ENCODE results near the gene PRKAR2A. TPM values are rescaled to one million over a fixed set of nuclear protein-coding genes. Genes with fewer than 3 reads are reported as not detected.

PRKAR2A gene
- total RNA-seq, 2 donors from 2014 or later: 38.9 to 41.2 TPM

DNA sequence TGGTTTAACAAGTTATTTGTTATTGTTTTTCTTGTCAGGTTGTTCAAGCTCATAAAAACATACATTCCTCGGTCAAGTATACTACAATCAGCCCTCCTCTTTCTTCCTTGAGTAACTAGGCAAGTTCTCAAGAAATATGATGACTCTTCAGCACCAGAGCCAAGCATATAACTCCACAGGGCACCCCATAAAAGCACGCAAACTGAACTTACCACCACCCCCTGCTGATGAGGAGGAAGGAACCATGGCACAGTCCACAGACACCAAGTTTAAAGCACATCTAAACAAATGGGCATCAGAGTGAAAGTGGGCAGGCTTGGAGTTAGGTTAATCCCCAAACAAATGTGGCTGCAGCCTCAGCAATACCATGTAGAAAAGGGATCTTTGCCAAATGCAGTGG lies 135.9 kb downstream of the PRKAR2A start:
- no peak for TF ChIP-seq CTCF (conservative IDR thresholded peaks at IDR 0.05)
- no peak overlapping the region for H3K9ac ChIP-seq (ENCODE audit: extremely low read depth, low read length, poor library complexity, severe bottlenecking)
- Mint-ChIP-seq H3K36me3 (ENCODE audit: low read depth) (peaks cover 69% of the 10 kb centered on the region), H3K27ac (peak overlapping the region; percentile 74), H3K27me3 (ENCODE audit: insufficient read depth) (no peaks in the 10 kb centered on the region), H3K9me3 (no peaks in the 10 kb centered on the region), H3K4me3 (no peak overlapping the region), H3K4me1 (peaks cover 33% of the 10 kb centered on the region)
- H3K4me1 ChIP-seq (ENCODE audit: control insufficient read depth, insufficient read depth, low read length): no peaks in the 10 kb centered on the region
- H3K27ac ChIP-seq (ENCODE audit: low read depth, low read length): no peak overlapping the region
- H3K9me3 ChIP-seq (ENCODE audit: control insufficient read depth, low read length): no peaks in the 10 kb centered on the region
- no peaks in the 10 kb centered on the region for H3K27me3 ChIP-seq (ENCODE audit: control insufficient read depth, insufficient read depth, low read length, poor library complexity, severe bottlenecking)
- no peak for DNase-seq
- H3K4me3 ChIP-seq (ENCODE audit: low read length): no peak overlapping the region
- peaks cover 79% of the 10 kb centered on the region for H3K36me3 ChIP-seq (ENCODE audit: control insufficient read depth, insufficient read depth, low read length)
- 95% methylated on average over 2 of the region's 2 CpGs; no CpG with 5 or more reads in 1 of the 2 experiments for WGBS, 2 experiments (ENCODE audit: insufficient coverage in 1 of 2, insufficient read length in 1 of 2)

DNA sequence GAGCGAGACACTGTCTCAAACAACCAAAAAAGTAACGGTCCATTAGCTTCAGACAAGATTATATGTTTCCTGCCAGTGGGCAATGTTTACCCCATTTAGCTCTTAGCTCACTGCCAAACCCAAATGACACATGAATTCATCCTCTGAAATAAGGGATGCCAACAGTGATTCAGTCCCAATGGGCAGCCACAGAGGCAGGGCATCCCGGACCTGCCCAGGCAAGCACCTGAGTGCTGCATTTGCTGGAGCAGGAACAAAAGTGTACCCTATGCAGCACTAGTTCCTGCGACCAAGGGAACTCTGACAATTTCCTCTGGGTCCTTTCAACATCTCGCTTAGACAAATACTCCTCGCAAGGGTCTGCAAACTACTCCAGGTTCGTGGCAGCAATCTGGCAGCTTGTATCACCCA lies 138.6 kb downstream of the PRKAR2A start:
- peak overlapping the region; percentile 0 for H3K27ac ChIP-seq (ENCODE audit: low read depth, low read length)

GRCh38 chr3:48708481-48708889 lies 139.2 kb downstream of the PRKAR2A start:
- H3K27me3 ChIP-seq (ENCODE audit: control insufficient read depth, insufficient read depth, low read length, poor library complexity, severe bottlenecking): no peaks in the 10 kb centered on the region
- Mint-ChIP-seq H3K27me3 (ENCODE audit: insufficient read depth) (no peaks in the 10 kb centered on the region), H3K27ac (peak overlapping the region; percentile 86), H3K4me3 (no peak overlapping the region), H3K36me3 (ENCODE audit: low read depth) (peaks cover 71% of the 10 kb centered on the region), H3K4me1 (peaks cover 23% of the 10 kb centered on the region), H3K9me3 (no peaks in the 10 kb centered on the region)
- H3K9ac ChIP-seq (ENCODE audit: extremely low read depth, low read length, poor library complexity, severe bottlenecking): no peak overlapping the region
- peaks cover 85% of the 10 kb centered on the region for H3K36me3 ChIP-seq (ENCODE audit: control insufficient read depth, insufficient read depth, low read length)
- H3K4me1 ChIP-seq (ENCODE audit: control insufficient read depth, insufficient read depth, low read length): no peaks in the 10 kb centered on the region
- no peak for TF ChIP-seq CTCF (conservative IDR thresholded peaks at IDR 0.05)
- H3K9me3 ChIP-seq (ENCODE audit: control insufficient read depth, low read length): no peaks in the 10 kb centered on the region
- H3K27ac ChIP-seq (ENCODE audit: low read depth, low read length): no peak overlapping the region
- WGBS, 2 experiments (ENCODE audit: insufficient coverage in 1 of 2, insufficient read length in 1 of 2): 81 to 92% methylated on average over 2 of the region's 2 CpGs
- H3K4me3 ChIP-seq (ENCODE audit: low read length): no peak overlapping the region
- no peak for DNase-seq

More for the DNA sequence above, 138.6 kb downstream of the PRKAR2A start:
- no peak overlapping the region for H3K4me3 Mint-ChIP-seq
- H3K36me3 Mint-ChIP-seq (ENCODE audit: low read depth): peaks cover 71% of the 10 kb centered on the region
- 89 to 94% methylated on average over 7 of the region's 7 CpGs for WGBS, 2 experiments (ENCODE audit: insufficient coverage in 1 of 2, insufficient read length in 1 of 2)
- Histone ChIP-seq H3K4me3 (ENCODE audit: low read length) (no peak overlapping the region), H3K9ac (ENCODE audit: extremely low read depth, low read length, poor library complexity, severe bottlenecking) (no peak overlapping the region), H3K4me1 (ENCODE audit: control insufficient read depth, insufficient read depth, low read length) (no peaks in the 10 kb centered on the region), H3K27me3 (ENCODE audit: control insufficient read depth, insufficient read depth, low read length, poor library complexity, severe bottlenecking) (no peaks in the 10 kb centered on the region), H3K36me3 (ENCODE audit: control insufficient read depth, insufficient read depth, low read length) (peaks cover 88% of the 10 kb centered on the region), H3K9me3 (ENCODE audit: control insufficient read depth, low read length) (no peaks in the 10 kb centered on the region)
- peaks cover 23% of the 10 kb centered on the region for H3K4me1 Mint-ChIP-seq
- no peaks in the 10 kb centered on the region for H3K9me3 Mint-ChIP-seq
- no peak for TF ChIP-seq CTCF (conservative IDR thresholded peaks at IDR 0.05)
- H3K27ac Mint-ChIP-seq: peak overlapping the region; percentile 86
- no peaks in the 10 kb centered on the region for H3K27me3 Mint-ChIP-seq (ENCODE audit: insufficient read depth)
- no peak for DNase-seq
